Stimulated activated CD4-positive, alpha-beta T cell treated with anti-CD3 and anti-CD28 coated beads, TNF-alpha, amount 100 ng/mL, for 24 hours (primary cell): Measurements from ENCODE around the gene PLPPR1.

Experiments
- DNase-seq, 3 experiments: peaks; one replicate each; pipeline ENCODE4 v3.0.0-alpha.2; 2020; ENCODE audit warnings: low read depth in 3 of 3

Gene PLPPR1

GRCh38 chr9:101209670-101210069, 181.1 kb downstream of the PLPPR1 start:
- no peak for DNase-seq

GRCh38 chr9:101212661-101213060, 184.1 kb downstream of the PLPPR1 start:
- DNase-seq, result no peak

GRCh38 chr9:101219030-101219429, 190.5 kb downstream of the PLPPR1 start:
- no peak for DNase-seq

DNA sequence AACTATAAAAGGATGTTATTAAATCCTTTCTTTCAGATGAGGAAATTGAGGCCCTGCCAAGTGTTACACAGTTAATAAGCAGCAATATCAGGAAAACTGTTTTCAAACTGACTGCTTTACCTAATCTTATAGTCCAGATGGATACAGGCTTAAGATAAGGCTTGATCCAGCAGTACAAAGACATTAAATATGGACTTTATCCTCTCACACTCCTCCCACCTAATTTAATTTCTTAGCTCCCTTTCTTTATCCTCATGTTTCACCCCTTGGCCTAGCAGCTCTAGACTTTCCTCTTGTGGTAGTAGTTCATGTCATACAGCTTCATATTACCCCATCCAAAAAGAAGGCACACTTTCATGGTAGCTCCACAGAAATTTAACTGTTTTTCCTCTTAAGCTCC, 191.8 kb downstream of the PLPPR1 start:
- no peak for DNase-seq

GRCh38 chr9:101225271-101225670, 196.7 kb downstream of the PLPPR1 start:
- DNase-seq, result no peak

DNA sequence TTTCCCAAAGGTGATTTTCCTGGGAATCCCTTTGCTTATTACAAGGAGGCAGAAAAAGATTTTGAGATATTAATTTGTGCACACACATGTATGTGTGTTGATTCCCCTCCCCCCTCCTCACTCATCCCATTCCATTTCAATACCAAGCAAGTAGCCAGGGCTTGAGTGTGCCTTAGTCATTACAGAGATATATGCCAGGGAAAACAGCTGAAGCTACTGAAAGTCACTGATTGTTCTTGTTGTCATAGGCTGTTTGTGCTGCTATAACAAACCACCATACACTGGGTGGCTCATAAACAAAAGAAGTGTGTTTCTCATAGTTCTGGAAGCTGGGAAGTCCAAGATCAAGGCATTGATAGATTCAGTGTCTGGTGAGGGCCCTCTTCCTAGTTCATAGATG, 197.6 kb downstream of the PLPPR1 start:
- no peak for DNase-seq

- no peak for DNase-seq
These were observed 198.3 kb downstream of the PLPPR1 start for GRCh38 chr9:101226803-101227202.

- DNase-seq, result no peak
These were observed 201.1 kb downstream of the PLPPR1 start for GRCh38 chr9:101229606-101230005.

DNA sequence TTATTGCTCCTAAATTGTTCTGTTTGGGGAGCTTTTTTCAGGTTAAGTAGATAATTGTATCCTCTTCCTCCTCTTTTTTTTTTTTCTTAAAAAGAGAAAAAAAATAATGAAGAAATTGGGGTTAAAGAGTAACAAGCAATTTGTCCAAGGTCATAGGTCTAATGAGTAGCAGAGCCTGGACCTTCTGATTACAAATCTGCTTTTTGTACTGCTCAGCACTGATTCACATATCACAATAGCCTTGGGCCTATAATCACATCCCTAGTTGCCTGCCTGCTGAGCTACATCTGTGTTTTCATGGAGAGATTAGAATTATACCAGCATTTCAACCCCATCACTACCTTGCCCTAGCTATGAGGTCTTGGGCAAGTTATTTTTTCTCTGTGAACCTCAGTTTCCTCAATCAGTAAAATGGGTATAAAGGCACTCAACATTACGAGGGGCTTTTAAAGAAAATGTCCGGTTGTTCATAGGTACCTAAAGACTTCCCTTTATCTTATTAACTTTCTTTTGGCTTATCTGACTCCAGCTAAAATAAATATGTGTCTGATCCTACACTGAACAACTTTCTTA, 204.0 kb downstream of the PLPPR1 start:
- no peak for DNase-seq

DNA sequence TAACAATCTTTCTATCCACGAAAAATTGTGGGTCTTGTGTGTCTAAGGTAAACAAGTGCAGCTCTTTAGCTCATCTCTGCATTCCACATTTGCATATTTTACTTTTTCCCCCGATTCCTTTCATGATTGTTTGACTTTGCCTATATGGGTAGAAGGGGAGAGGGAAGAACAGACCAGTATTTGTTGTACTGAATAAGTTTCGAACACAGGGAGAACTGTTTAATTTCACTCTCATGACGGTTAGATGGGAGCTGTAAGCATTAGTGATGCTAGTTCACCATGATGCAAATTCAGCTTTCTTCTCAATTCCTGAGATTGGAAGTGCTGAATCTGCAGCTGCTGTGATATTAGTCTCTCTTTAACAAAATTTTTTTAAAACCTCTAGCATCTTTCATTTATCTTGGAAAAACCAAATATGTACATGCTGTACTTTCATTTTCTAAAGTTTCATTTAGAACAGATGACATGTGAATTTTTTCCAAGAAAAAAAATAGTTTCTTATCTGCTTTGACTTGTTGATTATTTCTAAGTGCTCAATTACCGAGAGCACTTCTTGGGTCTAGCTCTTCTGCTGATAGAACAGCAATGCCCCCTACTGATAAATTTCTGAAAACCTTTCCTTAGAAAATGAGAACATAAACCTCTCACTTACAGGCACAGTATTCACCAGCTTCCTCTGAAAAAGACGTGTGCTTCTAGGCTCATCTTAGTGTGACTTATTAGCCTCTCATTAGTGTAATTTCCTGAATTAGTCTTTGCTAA, 206.8 kb downstream of the PLPPR1 start:
- DNase-seq, result no peak

DNA sequence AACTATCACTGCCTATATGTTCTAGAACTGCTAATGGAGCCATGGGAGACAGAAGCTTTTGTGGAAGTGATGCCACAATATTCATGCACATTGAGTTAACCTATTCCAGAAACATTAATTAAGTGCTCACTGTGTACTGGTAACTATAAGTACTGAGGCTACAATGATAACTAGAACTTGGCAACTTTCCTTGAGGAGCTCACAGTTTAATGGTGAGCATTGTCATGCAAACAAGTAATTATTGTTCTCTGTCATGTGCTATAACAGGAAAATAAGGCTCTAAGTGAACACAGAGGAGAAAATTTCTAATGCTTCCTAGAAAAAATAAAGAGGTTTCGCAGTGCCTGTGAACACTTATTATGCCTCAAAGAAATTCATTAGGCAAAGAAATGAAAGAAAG, 214.1 kb downstream of the PLPPR1 start:
- no peak for DNase-seq

DNA sequence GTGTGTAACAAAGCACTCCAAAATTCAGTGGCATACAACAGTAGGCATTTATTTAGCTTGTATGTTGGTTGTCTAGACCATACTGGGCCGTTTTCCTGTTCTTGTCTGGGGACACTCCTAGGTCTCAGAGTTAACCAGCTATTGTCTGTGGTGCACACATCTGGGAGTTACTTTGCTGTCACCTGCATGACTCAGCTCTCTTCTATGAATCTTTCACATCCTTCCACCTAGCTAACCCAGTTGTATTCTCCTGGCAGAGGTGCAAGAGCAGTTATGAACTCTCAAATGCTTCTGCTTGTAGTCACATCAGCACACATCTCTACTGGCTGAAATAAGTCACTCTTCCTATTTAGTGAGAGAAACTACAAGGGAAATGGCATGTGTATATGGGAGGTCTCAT, 218.2 kb downstream of the PLPPR1 start:
- DNase-seq, result no peak

- DNase-seq, result no peak
These were observed 218.8 kb downstream of the PLPPR1 start for GRCh38 chr9:101247297-101247696.

DNA sequence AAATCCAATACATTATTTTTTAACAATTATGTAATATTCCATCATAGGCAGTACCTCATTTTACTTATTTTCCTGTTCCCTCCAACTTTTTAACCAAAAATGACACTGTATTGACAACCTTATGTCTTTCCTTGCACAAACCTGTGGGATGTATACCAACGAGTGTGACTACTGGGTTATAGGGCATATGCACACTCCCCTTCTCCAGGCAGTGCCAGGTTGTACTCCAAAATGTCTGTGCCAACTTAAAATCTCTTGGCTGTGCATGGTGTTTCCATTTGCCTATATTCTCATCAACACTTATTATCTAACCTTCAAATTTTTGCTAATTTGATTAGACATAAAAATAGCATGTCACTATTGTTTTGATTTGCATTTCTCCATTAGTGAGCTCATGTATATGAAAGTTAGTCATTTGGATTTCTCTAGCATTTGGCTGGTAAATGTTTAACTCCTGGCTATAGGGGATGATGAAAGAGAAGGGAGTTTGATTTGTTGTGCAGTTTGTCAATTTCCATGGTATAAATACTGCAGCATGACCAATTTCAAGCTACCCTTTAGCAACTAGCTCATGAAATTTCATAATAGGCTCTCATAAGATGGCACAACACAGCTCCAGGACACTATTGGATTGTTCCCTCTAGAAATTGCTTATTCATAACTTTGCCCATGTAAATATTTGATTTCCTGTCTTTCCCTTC, 226.4 kb downstream of the PLPPR1 start:
- DNase-seq, result no peak

DNA sequence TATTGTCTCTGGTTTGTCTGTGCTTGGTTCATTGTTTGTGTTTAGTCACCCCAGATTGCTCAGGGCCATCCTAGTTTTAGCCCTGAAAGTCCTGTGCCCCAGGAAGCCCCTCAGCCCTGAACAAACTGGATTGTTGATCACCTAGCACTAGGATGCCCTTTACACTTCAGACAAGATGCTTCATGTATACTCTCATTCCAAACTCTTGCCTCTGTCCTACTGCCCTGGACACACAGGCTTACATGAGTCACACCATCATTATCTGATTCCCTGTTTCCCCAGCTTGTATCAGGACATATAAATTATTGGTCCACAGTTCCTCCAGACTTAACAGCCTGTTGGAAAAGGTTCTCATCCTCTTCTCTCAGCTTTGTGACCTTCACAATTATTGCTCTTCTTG, 236.2 kb downstream of the PLPPR1 start:
- no peak for DNase-seq

DNA sequence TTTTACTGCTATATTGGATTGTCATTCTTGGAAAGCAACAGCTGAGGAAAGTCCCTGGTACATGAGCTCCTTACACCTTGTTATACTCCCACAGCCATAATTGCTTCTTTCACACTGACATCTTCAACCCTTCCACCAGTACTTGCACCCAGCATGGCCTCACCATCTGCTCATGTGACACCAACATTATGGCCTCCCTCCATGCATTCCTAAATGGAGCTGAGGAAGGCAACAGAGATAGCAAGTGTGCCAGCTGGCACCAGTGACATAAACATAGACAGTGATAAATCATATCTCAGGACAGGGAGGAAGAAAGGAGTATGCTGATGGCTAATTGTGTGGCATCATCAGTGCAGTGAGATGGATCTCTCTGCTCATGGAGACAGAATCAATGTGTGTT, 236.7 kb downstream of the PLPPR1 start:
- no peak for DNase-seq

GRCh38 chr9:101268426-101268825, 239.9 kb downstream of the PLPPR1 start:
- DNase-seq, result no peak

DNA sequence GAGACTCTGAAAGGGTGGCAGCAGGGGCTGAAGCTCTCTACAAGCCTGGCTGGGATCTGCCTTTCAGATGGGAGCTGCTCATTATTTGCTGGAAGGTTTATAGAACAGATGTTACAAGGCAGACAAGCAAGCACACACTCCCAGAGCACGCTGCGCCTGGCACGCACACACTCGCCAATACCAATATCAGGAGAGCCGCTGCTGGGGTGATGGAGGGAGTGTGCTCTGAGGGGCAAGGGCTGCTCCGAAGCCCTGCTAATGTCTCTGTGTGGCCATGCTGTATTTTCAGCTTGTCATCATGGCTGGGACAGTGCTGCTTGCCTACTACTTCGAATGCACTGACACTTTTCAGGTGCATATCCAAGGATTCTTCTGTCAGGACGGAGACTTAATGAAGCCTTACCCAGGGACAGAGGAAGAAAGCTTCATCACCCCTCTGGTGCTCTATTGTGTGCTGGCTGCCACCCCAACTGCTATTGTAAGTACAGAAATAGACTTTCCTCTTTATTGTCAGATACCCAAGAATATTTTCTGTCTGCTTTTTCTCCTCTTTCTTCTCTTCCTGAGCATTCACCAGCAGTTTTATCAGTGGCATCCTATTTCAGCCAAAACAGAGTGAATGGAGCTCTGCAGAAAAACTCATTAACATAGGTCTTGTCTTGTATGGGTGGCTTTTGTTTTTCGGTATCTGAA, 241.2 kb downstream of the PLPPR1 start:
- DNase-seq, result no peak

DNA sequence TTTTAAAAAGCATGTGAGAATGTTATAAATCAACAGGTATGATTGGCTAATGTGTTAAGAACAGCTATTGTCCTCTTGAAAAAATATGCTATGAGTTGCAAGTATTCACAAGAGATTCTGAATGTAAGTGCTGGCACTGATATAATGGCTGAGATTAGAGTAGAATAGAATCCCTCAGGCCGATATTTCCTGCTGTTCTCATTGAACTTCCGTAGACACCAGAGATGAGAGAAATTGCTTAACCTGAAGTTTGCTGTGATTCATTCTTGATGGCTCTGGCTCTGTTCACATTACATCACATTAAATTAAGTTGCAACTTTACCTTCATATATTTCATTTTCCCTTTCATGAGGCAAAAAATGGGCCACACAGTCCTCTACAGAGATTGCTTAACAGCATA, 241.8 kb downstream of the PLPPR1 start:
- DNase-seq, result no peak

- DNase-seq, result no peak
These were observed 242.6 kb downstream of the PLPPR1 start for GRCh38 chr9:101271102-101271501.

DNA sequence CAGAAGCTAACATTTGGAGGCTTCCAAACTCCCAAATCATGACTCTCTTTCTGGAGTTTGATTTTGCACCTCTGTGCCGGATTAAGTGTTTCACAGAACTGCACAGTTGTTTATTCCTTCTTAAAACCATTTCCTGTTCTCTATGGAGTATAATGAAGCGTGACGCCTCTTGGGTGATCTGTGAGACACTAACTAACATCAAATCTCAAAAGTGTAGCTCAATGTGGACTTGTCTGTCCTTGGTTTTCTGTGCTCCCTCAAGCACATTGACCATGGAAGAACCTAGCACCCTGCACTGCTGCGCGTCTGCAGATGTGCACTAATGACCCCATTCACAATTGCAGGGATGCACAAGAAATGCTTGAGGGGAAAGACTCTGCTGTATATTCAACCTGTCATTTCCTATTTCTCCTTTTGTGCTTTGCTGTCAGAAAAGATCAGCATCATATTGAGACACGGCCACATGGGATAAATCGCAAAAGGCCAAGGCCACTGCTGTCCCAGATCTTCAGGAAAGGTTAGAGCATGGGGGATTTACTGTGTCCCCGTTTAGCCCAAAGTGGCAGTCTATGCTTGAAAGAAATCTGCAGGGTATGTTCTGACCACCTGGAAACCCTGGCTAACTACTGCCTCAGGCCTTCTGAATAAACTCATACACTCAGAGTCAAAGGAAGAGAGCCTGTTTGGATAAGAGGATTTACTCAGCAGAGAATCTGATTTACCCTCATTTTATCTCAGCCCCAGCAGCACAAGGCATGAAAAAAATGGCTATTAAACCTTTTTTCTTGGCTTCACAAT, 246.6 kb downstream of the PLPPR1 start:
- DNase-seq, result no peak

GRCh38 chr9:101275769-101276250, 247.3 kb downstream of the PLPPR1 start:
- no peak for DNase-seq
